SKM-1 treated with dmso at 0.1 percent for 144 hours (cell line): ENCODE measurements around the gene DSCAM.

Source experiments
- DNase-seq: peaks from one replicate; lab custom pipeline; 2025; ENCODE audit not compliant: unreplicated experiment; lab: John Stamatoyannopoulos, UW

The DSCAM gene

DNA sequence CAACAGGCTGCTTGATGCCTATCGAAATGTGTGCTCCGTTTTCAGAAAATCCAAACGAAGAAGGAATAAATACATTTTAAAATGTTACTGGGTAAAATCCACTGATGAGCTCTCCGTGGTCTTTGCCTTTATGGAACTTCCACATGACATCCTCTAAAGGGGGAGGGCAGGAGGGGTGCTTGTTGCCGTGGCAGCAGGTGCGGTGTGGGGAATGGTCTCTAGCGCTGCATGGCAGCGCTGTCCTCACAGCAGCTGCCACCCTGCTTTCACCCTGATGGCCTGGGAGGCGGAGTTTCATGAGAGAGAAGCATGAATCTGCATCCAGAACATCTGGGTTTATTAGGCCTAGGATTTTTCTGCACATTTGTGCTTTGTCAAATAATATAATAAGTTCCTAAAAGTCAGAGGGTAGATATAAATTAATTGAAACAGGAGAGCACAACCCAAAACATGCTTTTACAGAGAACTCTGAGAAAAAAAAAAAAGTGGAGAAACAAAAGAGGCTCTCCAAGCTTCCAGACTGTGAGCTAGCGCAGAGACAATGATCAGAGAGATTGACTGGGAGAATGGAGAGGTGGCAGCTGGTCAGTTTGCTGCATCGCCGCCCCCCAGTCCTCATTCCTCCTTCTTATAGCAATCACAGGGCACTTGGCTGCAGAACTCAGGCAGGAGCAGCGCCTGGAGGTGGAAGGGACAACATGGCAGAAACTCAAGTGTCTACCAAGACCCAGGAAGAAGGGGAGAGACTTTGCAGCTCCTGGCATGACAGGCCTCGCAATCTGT, 228.6 kb downstream of the DSCAM start:
- no peak for DNase-seq

DNA sequence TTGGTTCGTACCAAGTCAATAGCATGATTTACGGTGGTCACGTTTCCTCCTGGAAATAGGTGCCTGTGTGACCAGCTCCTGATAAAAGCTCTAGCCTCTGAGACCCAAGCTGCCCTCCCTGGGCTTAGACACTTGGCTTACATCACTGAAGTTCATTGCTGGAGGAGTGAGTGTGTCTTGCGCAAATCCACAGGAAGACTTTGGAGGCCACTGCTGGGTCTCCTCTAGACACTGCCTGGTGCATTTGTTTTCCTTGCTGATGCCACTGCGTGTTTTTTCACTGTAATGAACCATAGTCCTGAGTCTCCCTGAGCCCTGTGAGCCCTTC, 230.6 kb downstream of the DSCAM start:
- DNase-seq = no peak

DNA sequence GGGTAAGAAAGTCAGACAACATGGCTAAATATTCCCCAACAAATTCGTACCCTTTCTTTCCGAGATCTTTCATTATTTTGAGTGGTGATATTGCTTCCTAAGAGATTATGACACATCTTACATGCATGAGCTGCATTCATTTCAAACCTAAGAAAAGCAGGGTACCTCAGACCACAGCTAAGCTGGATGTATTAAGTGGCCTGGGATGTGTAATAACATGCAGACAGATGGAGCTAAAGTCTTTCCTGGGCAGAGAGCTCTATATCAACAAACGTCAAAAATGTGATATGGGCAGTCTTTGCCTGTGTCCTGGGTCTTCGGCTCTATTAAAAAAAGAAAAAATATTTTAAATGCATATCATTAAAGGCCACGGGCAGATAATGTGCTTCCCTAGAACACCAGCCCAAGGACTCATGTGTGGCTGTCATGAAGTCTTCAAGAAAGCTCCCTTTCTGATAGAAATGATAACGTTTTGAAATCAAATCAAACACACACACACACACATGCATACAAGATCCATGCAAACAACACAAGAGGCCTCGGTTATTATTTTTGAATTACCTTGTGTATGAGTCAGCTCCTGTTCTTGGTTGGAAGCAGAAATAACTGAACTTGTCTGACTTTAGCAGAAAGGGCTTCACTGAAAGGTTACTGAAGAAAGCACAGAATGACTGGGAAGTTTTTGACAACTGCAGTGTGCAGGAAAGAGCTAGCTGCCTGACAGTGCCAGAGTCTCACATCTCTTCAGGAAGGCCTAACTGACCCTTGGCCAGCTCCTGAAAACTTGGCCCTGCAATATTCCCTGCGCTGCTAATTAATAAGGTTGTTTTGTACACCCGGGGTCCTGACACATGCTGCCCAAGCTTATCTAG, 231.2 kb downstream of the DSCAM start:
- no peak for DNase-seq

DNA sequence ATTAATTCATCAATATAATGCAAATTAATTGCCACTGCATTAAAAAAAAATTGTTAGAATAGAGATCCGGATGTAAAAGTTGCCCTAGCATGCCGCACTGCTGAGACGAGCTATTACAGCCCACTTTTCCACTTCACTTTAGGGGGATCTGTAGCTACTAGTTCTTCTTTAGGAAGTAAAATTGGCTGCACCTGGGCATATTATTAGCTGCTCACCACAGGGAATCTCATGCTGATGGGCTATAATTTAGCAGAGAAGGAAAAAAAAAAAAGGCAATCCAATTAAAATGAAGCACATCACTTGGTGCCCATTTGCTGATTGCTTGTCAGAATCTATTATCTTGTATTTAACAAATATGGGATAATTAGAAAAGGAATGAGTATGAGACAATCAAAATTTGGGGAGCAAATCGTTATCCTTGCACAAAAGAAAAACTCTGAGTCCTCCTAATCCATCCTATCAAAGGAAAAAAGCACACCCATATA, 233.4 kb downstream of the DSCAM start:
- DNase-seq = no peak

DNA sequence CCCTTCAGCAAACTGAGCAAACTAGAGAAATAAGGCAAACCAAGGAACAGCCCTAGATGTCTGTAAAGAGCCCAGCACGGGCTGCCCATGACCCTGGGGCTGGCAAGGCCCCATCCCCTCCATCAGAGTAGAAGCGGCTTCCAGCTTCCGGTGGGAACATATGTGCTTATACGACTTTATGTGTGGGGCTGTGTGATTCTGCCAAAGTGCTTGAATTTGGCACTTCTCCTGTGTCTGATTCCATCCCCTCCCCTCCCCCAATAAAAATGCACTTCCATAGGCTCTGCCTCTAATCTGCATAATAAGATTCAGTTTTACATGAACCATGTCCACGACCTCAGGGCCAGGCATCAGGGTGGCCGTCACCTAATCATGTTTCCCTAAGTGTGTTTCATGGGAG, 236.6 kb downstream of the DSCAM start:
- DNase-seq = no peak

DNA sequence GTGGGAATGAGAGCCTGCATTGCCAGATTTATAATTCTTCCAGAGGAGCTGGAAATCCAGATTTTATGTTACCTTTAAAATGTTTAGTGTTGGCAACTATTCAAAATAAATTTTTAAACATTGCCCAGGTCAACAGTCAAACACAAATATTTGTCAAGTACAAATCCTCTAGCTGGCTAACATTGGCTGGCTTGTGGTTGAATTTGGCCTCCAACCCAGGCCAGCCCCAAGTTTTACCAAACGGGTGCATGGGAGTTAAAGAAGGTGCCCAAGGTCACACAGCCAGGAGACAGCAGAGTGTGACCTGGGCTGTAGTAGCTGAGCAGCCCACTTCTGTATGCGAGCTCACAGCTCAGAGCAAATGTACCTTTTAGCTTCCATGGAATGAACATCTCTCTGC, 240.6 kb downstream of the DSCAM start:
- no peak for DNase-seq

DNA sequence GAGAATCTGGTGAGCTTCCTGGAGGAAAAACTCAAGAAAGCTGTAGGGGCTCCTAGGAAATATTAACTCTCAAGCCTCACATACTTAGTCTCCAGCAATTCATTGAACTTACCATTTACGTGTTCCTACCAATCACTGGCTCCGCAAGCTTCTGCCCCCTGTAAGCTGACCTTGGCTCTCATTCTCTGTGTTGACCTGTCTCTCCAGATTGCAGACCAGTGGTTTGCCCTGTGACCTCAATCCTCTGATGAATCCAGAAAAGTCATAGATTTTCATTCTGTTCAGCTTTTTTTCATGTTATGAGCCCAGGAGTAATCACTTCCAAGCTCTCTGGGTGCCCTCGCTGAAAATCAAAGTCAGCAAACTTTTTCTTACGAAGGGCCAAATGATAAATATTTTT, 241.9 kb downstream of the DSCAM start:
- DNase-seq = no peak

DNA sequence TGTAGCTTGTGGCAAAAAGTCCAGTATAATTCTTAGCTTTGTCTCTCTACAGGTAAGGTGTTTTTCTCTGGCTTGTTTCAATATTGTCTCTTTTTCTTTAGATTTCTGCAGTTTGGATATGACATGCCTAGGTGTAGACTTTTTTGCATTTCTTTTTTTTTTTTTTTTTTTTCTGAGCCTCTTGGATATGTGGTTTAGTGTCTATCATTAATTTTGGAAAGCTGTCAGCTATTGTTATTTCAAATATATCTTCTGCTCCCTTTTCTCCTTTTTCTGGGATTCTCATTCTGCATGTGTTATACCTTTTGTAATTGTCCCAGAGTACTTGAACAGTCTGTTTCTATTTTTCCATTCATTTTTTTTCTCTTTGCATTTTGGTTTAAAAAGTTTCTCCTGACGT, 243.2 kb downstream of the DSCAM start:
- DNase-seq = no peak

DNA sequence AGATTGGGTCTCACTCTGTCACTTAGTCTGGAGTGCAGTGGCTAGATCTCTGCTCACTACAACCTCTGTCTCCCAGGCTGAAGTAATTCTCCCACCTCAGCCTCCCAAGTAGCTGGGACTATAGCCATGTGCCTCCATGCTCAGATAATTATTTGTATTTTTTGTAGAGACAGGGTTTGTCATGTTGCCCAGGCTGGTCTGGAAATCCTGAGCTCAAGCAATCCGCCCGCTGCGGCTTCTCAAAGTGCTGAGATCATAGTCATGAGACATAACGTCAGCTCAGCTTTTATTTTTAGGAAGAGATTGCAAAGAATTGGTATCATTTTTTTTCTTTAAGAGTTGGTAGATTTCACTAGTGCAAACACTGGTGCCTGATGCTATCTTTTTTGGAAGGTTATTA, 244.9 kb downstream of the DSCAM start:
- DNase-seq = no peak

DNA sequence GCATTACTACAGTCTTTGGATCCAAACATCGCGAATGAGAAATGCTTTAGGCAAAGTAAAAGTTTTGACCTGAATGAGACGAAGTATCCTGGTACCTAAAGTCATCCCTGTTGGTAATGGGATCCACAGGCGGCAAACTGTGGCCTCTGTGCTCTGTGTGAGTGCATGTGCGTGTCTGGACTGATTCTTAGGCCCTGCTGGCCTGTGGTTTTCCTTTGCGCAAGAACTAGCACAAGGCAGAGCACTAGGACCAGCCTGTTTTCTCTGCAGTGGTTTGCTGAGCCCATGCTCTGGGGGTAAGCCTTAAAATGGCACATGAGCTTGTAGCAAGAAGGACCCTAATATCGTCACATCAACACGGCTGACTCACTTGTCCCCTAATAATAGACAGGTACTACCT, 251.2 kb downstream of the DSCAM start:
- DNase-seq = peak; percentile 74

DNA sequence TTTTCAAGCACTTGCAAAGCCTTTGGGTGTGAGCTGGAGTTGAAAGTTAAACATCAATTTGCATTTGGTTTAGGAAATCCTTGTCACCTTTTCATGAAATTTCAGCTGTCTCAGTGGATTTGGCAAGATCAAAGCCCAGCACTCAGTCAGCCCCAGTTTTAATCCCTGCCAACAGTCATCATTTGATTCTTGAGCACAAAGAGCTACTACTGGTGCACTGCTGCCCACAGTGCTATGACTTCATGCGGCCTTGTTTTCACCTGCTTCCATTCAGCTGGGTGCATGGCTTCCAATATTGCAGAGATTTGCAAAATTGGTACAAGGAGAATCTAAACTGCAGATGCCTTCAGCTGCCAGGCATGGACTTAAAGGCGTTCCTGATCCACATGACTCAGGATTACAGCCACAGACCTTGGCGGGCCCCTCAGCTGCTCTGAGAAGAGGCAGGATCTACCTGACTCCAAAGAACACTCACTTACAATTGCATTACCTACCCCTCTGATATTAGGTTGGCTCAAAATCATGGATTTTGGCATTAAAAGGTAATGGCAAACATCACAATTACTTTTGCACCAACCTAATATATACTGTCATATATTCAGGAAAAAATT, 259.1 kb downstream of the DSCAM start:
- no peak for DNase-seq

DNA sequence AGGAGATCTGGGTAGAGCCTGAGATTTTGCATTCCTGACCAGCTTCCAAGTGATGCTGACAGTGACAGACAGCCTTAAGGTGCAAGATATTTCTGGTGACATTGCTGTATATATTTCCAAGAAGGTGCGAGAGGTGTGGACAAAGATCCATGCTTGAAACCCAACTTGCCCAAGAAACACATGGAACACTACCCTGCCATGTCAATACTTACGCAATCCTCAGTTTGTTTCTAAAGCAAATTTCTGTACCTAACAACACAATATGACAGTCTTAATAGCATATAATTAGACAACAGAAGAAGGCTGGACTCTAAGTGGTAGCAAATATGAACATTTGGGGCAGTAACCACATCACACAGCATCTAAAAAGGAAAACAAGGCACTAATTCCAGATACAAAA, 260.4 kb downstream of the DSCAM start:
- no peak for DNase-seq

DNA sequence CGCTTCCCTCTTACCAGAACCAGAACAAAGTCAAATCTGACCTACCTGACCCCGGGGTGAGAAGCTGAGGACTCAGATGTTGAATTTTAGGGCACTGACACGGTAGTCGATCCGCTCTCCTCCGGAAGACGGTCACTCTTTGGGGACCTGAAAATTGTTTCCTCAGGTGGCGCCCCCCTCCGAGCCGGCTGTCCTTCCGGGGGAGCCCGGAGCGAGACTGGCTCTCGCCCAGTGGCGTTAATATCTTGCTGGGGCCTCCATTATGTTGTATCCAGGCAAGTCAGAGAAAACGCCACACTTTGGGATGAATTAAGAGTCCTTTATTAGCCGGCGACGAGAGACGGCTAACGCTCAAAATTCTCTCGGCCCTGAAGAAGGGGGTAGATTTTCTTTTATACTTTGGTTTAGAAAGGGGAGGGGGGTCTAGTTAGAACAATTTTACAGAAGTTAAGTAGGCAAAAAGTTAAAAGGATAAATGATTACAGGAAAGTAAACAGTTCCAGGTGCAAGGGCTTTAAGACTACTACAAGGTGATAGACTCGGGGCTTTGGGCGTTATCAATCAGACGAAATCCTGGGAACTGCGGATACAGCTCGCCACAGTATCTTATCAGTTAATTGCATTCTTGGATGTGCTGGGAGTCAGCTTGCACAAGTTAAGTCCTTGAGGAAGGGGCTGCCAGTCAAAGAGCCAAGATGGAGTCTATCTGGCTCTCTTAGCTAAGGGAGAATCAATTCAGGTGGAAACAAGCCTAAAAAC, 269.5 kb downstream of the DSCAM start:
- no peak for DNase-seq

DNA sequence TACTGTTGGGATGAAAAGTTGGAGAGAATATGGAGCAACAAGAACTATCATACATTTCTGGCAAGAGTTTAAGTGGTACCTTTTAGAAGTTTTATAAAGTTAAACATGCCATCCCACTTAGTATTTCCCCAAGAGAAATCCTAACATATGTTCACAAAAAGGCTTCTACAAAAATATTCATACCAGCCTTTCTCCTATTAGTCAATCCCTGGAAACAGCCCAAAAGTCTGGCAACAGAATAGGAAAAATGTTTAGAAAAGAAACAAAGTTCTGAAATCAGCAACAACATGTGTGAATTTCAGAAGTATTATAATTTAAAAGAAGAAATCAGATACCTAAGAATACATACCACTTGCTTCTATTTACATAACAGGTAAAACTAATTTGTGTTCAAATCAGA, 271.0 kb downstream of the DSCAM start:
- DNase-seq = no peak

DNA sequence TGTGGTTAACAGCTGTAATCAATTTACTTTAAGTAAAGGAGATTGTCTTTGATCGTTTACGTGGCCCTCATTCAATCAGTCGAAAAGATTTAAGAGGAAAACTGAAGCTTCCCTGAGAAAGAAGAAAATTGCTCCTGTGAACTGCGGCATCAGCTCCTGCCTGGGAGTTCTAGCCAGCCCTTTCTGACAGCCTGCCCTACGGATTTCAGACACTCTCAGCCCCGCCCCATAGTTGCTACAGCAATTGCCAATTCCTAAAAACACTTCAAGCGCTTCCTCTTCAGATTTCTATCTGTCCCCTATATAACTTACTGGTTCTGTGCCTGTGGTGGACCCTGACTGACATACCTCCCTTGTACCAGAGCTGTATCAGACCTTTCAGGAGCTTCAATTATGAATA, 277.6 kb downstream of the DSCAM start:
- DNase-seq = no peak

DNA sequence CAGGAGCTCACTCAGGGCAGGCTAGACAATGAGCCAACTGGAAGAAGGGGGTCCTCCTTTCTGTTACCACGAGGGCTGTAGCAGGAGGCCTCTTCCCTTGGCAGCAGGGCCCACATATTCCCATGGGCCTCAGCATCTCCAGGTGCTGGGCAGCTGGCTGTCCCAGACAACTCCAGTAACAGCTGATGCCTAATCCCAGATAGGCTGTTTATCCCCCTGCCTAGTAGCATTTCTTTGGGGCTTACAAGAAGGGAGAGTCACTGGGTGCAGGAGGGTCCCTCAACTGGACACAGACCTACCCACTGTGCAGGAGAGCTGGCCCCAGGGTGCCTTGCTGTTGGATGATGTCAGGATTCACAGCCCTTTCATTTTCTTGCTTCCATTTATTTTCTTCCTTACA, 278.2 kb downstream of the DSCAM start:
- DNase-seq = no peak

DNA sequence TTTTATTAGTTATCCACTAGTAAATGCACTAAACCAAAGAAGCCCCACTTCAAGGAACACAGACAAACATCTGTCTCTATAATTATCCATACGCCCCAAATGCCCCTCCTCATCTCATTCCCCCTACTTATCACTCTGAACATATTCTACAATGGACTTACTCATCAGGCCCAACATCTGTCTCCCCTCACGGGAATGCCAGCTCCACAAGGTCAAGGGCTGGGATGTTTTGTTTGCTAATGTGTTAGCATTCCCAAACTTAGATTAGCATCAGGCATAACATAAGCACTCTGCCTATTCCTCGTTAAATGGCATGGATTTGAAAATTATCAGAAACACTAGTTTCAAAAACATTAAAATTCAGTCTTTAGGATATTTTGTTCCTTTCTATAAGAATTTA, 279.5 kb downstream of the DSCAM start:
- no peak for DNase-seq

DNA sequence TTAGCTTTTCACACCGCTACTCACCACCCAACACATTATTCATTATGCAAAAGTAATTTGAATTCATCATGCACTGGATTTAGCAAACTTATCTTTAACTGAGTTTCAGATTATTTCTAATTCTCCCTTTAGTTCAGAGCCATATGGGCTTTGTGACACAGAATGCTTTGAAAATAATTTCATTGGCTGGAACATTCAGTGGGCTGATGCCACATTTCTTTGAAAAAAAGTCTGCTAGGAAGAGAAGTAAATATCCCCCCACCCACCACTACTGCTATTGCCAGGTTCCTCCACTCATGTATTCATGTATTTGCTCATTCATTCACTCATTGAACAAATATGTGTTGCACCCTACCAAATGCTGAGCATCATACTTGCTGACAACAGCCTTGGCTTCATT, 280.5 kb downstream of the DSCAM start:
- DNase-seq = no peak

DNA sequence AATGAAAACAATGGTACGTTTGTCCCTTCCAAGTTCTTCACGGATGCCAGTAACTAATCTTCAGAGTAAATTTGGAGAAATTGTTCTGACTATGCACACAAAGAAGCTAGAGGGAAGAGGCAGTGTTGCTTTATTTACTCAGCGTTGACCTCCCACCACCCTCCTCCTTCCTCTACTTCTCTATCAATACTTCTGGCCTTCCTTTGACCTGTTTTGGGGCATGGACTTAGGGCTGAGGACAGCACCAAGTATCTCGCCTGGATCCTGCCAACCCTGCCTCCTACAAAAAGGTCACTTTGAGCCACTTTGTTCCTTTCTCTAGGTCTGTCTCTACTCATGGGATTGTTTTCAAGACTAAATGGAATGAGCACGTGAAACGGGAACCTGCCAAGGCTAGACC, 282.6 kb downstream of the DSCAM start:
- DNase-seq = no peak

DNA sequence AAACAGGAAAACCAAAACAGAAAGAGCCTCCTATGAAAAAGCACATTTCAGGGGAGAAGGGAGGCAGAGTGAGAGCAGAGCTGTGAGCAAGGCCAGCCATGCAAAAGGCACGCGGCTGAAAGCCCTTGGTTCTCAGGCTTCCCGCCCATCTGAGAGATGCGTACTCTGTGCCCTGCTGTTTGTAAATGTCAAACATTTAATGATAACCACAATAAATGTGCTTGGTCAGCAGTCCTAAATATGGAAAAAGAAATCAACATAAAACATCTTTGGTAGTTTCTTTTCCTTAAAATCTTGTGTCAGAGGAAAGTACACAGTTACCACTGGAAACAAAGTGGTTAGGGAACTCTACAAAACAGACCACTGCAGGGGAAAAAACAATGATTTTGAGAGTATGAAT, 283.1 kb downstream of the DSCAM start:
- no peak for DNase-seq

DNA sequence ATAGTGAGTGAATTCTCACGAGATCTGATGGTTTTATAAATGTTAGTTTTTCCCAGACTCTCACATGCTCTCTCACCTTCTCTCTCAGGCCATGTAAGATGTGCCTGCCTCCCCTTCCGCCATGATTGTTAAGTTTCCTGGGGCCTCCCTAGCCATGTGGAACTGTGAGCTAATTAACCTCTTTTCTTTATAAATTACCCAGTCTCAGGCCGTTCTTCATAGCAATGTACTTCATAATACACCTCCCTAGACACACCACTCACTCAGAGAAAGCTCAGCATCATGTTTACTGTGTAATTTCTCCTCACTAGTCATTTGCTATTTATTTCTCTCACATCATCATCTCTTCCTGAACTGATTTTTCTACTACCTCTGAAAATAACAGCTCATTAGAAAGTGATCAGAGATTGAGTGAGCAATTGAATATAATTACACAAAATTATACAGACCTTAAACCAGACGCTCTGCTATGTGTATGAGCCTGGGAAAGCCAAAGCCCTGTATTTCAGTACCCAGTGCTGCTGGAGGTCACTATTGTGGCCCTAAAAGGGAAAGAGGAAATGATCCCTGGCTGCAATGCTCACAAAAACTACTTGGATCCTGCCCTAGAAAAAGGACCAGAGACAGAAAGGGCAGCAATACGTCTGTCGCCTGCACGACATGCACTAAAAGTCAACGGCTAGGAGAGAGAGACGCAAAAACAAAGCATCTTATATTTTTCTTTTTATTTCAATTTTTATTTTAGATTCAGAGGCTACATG, 284.5 kb downstream of the DSCAM start:
- DNase-seq = no peak
